Measurements from ENCODE around the gene BCL11B.

Gene BCL11B

DNA sequence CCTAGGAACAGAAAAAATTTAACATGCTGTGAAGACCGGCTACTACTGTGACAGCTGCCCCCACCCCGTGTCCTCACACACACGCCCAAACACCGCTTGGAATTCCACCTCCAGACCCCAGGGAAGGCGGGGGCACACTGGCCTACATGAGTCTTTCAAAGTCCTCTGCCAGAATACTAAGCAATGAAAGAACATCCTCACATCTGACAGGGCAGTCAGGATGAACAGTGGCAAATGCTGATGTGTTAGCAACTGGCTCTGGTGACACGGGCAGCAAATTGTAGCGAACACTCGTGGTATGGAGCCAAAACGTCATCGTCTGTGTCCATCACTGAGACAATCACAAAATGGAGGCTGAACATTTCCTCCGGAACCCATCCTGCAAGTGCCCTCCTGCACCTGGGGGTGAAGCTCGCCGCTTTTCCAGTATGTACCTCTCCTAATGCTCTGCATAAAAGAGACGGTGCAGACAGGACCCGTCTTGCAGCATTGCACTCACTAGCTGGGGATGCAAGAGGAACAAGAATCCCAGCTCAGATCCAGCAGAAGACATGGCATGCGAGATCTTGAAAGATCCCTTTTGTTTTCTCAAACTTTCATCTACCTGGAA lies 94.8 kb downstream of the BCL11B start:
- no peak for DNase-seq

DNA sequence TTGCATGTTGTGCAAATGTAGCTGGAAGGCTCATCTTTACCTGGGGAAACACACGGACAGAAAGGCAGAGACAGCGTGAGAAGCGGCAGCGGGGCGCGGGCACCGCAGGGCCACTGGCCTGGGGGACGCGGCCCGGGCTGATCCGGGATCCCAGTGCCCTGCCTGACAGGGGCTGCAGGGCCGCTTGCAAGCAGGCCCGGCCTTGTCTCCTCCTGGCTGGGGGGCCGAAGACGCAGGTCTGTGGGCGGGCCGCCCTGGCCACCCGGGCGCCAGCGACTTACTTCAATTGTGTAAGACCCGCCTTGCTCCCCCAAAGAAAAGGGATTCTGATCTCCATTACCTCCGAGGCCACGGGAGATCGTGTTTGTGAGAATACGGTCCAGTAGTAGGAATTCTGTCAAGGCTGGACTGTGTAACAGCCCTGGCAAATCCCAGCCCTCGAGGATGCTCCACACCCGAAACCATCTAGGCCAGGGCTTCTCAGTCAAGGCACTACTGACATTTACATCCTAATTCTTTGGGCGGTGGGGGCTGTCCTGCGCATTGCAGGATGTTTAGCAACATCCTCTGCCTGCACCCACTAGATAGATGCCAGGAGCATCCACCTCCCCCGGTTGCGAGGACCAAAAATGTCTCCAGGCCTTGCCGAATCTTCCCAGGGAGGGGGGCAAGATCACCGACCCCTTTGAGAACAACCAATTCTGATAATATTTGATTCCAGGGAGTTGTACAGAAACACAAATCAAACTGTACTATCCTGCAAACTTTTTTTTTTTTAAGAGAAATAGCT lies 95.6 kb downstream of the BCL11B start:
- no peak for DNase-seq

DNA sequence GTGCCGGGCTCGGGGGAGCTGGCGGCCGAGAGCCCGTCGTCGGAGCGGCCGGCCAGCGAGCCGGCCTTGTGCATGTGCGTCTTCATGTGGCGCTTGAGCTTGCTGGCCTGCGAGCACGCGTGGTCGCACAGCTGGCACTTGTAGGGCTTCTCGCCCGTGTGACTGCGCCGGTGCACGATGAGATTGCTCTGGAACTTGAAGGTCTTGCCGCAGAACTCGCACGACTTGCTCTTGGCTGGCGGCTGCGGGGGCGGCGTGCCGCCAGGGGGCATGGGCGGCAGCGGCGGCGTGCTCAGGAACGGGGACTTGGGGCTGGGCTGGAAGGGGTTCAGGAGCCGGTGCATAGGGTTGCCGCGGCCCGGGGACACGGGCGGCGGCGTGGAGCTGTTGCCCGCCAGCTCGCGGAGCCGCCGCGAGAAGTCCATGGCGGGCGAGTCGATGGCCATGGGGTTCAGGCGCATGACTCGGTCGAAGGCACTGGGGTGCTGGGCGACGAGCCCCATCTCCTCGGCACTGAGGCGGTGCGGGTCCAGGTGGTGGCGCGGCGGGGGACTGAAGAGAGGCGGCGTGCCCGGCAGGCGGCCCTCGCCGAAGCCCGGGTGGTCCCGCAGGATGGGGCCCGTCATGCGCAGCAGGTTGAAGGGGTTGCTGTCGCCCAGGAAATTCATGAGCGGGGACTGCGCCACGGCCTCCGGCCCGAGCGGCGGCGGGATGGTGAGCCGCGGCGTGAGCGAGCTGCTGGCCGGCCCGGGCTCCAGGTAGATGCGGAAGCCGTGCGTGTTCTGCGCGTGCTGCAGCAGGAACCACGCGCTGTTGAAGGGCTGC lies 96.5 kb downstream of the BCL11B start:
- DNase-seq, result no peak

DNA sequence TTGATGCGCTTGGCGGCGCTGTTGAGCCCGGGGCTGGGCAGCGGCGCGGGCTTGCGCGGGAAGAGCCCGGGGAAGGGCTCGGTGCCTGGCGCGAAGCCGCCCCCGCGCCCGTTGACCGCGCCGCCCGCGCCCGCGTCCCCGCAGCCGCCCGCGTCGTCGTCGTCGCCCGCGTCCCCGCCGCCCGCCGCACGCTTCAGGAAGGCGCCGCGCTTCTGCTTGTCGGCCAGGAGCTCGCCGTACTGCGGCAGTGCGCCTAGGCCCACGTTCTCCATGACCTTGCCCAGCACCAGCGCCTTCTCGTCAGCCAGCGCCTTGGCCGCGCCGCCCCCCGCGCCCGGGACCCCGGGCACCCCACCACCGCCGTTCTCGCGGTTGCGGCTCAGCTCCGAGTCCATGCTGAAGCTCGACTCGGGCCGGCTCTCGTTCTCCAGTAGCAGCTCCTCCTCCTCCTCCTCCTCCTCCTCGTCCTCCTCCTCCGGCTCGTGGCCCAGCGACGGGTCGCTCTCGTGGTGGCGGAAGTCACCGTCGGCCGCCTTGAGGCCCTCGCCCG lies 97.2 kb downstream of the BCL11B start:
- no peak for DNase-seq

DNA sequence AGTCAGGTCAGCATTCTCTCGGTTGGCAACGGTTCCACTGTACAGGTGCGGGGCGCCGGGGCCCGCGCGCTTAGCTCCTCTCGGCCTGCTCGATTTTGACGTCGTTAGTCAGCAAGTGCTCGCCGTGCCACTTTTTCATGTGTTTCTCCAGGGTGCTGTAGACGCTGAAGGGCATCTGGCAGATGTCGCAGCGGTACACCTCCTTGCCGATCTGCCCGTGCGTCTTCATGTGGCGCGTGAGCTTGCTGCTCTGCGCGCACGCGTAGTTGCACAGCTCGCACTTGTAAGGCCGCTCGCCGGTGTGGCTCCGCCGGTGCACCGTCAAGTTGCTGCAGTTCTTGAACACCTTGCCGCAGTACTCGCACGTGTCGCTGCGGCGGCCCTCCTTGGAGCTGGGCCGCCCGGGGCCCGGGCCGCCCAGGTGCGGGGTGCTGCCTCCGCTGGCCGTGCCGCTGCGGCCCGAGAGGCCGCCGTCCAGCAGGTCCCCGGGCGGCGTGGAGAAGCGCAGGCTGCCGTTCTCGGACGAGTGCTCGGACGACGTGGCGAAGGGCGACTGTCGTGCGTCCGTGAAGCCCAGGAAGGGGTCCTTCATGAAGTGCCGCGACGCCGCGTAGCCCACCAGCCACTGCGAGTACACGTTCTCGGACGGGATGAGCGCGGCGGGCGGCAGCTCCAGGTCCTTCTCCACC lies 97.8 kb downstream of the BCL11B start:
- no peak for DNase-seq

DNA sequence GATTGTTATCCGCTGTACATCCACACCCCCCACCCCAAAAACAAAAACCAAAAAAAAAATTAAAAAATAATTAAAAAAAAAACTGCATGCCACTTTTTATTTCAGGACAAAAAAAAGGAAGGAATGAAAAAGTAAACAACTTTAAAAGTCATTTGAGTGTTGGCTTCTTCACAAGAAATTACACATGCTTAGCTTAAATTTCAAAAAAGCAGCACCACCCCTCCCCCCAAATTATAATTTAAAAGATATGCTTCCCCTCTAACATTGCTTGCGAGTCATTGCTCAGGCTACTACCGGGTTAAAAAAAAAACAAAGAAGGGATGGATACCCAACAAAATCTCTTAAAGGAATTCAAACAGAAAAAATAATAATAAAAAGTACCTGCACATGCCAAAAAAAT lies 98.5 kb downstream of the BCL11B start:
- DNase-seq, result no peak

DNA sequence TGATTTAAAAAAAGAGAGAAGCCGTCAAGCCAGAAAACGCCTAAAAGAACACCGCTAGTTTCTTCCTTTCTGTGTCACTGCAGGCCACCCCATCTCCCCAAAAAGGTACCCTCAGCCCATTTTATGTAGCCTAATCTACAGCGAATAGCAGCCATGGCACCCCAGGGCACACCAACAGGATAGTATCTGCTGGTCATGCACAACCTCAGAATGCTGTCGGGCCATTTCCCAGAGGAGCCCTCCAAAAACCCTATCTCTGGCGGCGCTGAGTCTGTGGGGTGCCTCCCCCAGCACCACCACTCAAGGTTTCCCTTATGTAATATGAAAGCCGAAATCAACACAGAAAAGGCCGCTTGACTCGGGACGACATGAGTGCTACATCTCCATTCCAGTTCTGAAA lies 98.9 kb downstream of the BCL11B start:
- DNase-seq, result no peak

DNA sequence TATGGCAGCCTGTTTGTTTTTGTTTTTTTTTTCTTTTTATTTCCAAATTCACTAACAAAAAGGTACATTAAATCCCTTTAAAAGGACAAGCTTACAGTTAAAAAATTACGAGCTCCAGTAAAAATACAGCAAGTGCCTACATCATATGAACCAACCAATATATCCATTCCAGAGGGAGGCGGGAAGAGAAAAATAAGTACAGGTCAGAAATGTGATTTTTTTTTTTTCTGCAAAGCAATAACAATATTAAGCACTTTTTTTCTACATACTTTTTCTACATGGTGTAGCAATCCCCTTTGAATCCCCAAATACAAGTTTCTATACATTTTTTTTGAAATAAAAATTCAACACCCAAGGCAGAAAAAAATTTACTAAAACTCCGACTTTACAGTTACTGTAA lies 100.6 kb downstream of the BCL11B start:
- DNase-seq, result no peak

DNA sequence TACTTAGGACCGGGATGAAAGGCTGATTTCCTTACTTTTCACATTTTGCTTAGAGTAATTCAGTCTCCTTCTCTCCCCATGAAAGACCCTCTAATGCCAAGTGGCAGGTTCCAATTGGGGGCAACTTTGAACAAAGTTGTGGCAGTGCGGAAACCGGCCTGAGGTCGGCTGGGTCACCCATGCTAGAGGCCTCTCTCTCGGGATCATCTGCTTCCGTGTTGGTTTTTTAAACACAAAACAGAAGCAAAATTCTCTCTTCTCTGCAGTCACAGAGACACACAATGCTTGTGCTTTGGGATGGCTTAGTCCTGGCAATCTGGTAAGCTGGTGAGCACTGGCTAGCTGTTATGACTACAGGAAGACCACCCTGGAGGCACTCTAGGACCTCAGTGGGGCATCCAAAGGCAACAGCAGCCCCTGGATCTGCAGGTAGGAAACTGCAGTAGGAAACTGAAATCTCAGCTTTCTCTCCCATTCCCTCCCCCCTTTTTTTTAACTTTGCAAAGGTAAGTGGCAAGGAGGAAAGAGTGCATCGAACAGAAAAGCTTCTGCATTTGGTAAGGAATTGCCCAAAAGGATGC lies 102.1 kb downstream of the BCL11B start:
- DNase-seq, result no peak

DNA sequence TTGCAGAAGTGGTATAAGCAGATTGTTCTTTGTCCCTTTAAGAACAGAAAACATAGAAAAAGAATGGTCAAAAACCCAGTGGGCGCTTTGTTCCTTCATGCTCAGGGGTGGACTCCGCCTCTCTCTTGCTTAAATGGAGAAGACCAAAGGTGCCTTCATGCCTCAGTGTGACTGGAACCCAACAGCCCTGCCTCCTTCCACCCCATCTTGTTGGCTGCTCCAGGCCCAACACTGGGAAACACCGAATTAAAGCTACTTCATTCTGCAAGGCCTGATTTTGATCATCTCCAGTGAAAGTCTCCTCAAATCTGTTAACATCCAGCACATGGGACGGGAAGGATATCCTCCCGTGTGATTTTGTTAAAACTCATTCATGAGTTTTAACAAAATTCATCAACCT lies 103.7 kb downstream of the BCL11B start:
- no peak for DNase-seq

DNA sequence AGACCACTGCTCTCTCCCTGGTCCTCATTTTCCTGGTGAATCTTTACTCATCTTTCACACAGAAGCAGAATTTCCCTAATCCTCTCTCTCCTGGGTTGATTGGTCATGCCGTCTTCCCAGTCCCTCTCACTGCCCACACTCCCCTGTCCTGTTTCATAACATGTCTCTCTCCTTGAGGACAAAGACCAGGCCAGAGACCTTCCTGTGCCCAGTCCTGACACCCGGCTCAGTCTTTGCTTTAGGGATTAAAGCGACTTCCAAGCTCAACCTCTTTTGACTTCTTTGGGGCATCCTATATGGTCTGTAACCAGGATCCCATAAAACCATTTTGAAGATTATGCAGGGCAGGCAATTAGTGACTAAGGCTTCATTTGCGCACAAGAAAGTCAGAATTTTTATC lies 105.5 kb downstream of the BCL11B start:
- no peak for DNase-seq

DNA sequence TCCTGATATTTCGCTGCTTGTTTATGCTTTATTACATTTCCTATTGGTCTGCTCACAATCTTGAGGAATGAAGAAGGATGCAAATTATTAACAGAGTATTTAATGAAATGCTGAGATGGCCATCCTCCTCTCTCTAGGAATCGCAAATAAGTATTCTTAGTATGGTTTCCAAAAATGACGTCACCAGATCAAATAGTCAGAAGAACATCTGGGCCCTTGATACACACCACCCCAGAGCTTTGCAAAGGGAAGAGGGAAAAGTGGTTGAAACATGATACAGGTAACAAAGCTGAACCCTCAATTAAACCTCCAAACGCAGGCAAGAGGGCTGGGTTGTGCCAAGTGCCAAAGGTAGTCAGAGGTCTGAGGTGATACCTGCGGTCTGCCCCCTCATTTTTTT lies 107.3 kb downstream of the BCL11B start:
- peak; percentile 74 for DNase-seq

DNA sequence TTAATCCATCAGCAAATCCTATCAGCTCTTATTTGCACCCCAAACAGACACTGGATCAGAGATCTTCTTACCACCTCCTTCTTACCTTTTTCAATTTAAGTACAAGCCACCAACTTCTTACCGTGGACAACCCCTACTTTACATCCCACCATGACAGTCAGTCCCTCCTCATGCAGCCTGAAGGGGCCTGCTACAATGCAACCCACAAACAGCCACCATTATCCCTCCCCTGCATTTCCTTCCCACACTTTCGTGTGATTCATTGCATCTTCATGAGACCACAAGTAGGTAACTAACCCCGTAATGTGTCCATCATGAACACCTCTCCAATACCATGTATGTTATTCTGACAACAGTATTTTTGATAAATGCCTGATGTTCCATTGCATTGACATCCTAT lies 108.6 kb downstream of the BCL11B start:
- DNase-seq, result no peak

DNA sequence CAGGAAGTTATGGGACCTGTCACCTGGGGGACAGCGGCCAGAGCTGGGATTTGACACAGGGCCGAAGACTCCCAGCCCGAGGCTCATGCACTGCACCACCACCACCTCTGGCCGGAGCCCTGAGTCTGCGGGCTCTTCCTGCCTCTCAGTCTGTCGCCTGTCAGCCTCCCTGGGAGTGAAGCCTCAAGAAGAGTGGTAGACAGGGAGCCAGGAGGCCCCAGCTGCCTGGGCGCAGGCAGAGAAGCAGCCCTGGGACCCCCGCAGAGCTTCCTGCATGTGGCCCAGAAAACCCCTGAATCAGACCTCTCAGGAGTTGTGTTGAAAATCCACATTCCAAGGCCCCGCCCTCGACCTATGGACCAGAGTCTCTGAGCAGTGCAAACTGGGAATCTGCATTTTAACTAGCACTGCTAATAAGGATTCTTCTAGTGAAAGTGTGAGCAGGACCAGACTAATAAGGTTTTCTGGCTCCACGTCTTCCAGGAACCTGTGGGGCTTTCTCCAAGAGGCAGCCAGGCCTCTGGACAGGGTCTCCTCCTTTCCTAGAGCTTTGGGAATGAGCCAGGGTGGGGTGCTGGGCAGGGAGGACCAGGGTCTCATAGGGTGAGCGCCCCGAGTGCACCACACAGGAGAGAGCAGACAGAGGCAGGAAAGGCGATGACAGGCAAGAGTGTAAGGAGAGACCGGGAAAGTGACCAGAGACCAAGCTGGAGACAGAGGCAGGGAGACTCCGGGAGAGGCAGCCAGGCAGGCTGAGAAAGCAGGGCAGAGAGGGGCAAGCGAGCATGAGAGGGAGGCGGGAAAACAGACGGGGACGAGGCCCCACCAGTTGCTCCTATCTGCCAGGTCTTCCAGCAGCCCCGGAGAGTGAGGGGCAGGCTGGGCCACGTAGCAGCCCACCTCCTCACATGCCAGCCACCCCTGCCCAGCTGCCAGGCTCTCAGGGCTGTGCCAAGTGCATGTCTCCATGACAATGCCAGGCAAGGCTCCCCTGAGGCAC lies 112.4 kb downstream of the BCL11B start:
- DNase-seq, result no peak

DNA sequence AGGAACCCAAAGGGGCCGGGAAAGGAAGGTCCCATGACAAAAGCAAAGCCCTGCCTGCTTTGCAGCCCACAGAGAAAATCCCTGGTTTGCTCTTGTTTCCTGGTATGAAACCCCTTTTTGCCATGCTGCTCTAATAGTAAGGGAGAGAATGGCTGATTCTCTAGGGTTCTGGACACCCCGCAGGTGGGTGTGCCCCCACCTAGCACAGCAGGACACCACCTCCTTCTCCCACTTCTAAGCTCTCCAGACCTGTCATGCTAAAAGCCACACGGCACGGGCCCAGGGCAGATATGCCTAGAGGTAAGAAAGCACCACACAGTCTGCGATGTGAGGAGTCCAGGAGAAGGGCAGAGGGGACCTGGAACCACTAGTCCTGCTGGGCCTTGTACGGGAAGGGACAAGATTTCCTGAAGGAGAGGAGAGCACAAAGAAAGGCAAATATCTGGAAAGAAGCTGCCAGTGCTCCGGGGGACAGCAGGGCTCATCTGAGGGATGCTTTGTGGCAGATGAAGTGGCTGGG lies 113.3 kb downstream of the BCL11B start:
- no peak for DNase-seq

DNA sequence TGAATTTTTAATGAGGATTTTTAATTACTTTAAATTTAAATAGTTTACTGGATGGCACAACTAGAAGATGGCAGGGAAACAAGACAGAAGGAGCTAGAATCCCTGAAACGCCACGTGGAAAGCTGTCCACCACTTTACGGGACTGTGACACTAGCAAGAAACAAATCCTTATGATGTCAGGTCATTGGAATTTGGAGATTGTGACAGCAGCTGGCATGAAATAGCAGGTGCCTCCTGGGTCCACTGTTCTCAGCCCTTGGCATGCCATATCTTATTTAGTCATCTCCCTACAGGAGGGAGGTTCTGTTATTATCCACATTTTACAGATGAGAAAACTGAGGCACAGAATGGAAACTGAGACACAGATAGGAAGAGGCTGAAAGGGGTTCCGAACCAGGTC lies 113.8 kb downstream of the BCL11B start:
- DNase-seq, result no peak

DNA sequence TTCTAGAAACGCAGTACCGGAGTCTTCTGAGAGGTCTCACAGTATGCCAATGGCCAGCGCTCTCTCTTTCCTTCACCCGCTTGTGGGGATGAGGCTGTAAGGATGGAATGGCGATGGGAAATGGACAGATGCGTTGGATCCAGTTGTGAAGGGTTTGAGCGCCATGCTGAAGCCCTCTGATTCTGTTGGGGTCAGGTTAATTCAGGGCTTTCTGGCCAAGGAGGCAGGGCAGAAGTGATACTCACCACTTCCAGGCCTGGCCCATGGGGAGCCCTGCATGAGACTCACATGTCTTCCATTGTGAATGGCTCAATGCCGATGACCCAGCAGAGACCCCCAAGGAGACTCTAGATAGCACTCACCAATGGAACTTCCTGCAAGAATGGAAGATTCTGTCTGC lies 114.3 kb downstream of the BCL11B start:
- no peak for DNase-seq

DNA sequence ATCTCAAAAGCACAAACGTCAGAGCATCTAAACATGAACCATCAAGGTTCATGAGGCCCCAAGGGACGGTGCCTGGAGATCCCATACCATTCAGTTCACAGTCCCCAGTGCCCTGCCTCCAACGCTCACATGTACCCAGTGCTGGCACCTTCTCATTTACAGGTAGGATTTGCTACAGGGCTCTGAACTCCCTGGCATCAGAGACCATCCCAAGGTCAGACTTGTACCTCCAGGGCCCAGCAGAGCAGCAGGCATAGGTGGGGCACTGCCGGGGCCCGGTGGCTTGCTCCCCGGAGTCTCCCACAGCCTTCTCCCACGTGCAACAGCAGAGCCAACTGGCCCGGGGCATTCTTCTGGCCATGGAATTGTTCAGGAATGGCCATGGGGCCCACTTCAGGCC lies 114.8 kb downstream of the BCL11B start:
- no peak for DNase-seq

DNA sequence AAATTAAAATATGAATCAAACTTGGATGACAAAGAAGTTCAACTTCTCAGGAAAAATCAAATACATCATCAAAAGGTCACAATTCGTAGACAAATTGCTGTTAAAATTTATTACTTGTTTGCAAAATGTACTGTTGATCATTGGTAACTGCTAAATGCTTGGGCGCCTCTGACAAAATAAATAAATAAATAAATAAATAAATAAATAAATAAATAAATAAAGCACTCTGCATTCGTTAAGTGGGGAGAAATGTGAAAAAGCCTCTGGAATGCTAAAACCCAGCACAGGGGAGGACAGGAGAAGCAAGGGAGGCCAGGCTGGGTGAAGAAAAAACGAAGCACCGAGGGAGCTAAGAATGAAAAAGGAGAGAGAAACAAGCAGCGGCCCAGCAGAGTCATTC lies 115.2 kb downstream of the BCL11B start:
- DNase-seq, result no peak

DNA sequence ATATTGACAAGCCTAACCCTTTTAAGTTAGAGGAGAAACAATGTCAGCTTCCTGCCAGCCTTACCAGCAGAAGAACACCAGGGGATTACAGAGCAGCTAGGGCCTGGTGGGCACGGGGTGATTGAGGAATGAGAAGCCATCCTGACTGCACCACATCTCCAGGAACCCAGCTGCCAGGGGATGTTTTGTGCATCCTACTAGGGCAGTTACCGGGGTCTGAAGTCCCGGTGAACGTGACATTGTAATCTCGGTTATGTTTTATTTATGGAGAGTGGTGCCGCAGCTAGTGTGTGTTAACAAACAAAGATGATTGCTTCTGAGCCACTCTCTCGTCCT lies 115.9 kb downstream of the BCL11B start:
- no peak for DNase-seq
